ENCODE results near the gene ONECUT2.

Gene ONECUT2

GRCh38 chr18:57432751-57433400 lies 2.3 kb upstream of the ONECUT2 start:
- ATAC-seq (ENCODE audit: insufficient read depth, low read depth) (no peak), DNase-seq (no peak)
- no peak overlapping the region for H3K4me3 ChIP-seq (ENCODE audit: low read depth in 1 of 2, low read length in 2 of 2)
- no peak overlapping the region for H2AFZ ChIP-seq (ENCODE audit: low read depth, low read length)
- no peak overlapping the region for H3K27ac ChIP-seq (ENCODE audit: low read length)
- no peaks in the 10 kb centered on the region for H3K79me2 ChIP-seq (ENCODE audit: insufficient read depth, low read length)
- peaks cover 11% of the 10 kb centered on the region for H3K9me3 ChIP-seq (ENCODE audit: insufficient read depth, low read length, severe bottlenecking)
- H4K20me1 ChIP-seq (ENCODE audit: insufficient read depth, low read length): no peaks in the 10 kb centered on the region; the same call in 1 of the 2 replicates
- no peak overlapping the region for H3K4me2 ChIP-seq (ENCODE audit: insufficient read depth, low read length)
- no peaks in the 10 kb centered on the region for H3K27me3 ChIP-seq (ENCODE audit: insufficient read depth, low read length, poor library complexity)
- no peaks in the 10 kb centered on the region for H3K4me1 ChIP-seq (ENCODE audit: insufficient read depth, low read length)
- TF ChIP-seq EZH2 (IDR thresholded peaks at IDR 0.05; ENCODE audit: borderline replicate concordance, low read depth, low read length, severe bottlenecking) (no peak), CTCF (IDR thresholded peaks at IDR 0.05; ENCODE audit: borderline replicate concordance, extremely low read depth, low read length, poor library complexity, severe bottlenecking) (no peak)
- H3K36me3 ChIP-seq (ENCODE audit: insufficient read depth, low read length): no peaks in the 10 kb centered on the region
- H3K9ac ChIP-seq (ENCODE audit: low read depth, low read length): no peak overlapping the region

- H3K27ac ChIP-seq (ENCODE audit: low read length): no peak overlapping the region
- no peaks in the 10 kb centered on the region for H3K27me3 ChIP-seq (ENCODE audit: insufficient read depth, low read length, poor library complexity)
- no peaks in the 10 kb centered on the region for H3K79me2 ChIP-seq (ENCODE audit: insufficient read depth, low read length)
- H3K4me2 ChIP-seq (ENCODE audit: insufficient read depth, low read length): no peak overlapping the region
- peaks cover 14% of the 10 kb centered on the region for H3K9me3 ChIP-seq (ENCODE audit: insufficient read depth, low read length, severe bottlenecking)
- no peaks in the 10 kb centered on the region for H3K36me3 ChIP-seq (ENCODE audit: insufficient read depth, low read length)
- TF ChIP-seq CTCF (IDR thresholded peaks at IDR 0.05; ENCODE audit: borderline replicate concordance, extremely low read depth, low read length, poor library complexity, severe bottlenecking) (no peak), EZH2 (IDR thresholded peaks at IDR 0.05; ENCODE audit: borderline replicate concordance, low read depth, low read length, severe bottlenecking) (no peak)
- no peaks in the 10 kb centered on the region; the same call in 1 of the 2 replicates for H4K20me1 ChIP-seq (ENCODE audit: insufficient read depth, low read length)
- no peak for DNase-seq
- no peak for ATAC-seq (ENCODE audit: insufficient read depth, low read depth)
- no peak overlapping the region for H3K9ac ChIP-seq (ENCODE audit: low read depth, low read length)
- no peak overlapping the region for H2AFZ ChIP-seq (ENCODE audit: low read depth, low read length)
- no peak overlapping the region for H3K4me3 ChIP-seq (ENCODE audit: low read depth in 1 of 2, low read length in 2 of 2)
- no peaks in the 10 kb centered on the region for H3K4me1 ChIP-seq (ENCODE audit: insufficient read depth, low read length)
Measured at GRCh38 chr18:57433482-57433881, 1.7 kb upstream of the ONECUT2 start.

- H3K27me3 ChIP-seq (ENCODE audit: insufficient read depth, low read length, poor library complexity): no peaks in the 10 kb centered on the region
- H3K4me2 ChIP-seq (ENCODE audit: insufficient read depth, low read length): no peak overlapping the region
- no peaks in the 10 kb centered on the region for H3K36me3 ChIP-seq (ENCODE audit: insufficient read depth, low read length)
- H2AFZ ChIP-seq (ENCODE audit: low read depth, low read length): no peak overlapping the region
- no peak overlapping the region for H3K27ac ChIP-seq (ENCODE audit: low read length)
- ATAC-seq (ENCODE audit: insufficient read depth, low read depth) (no peak), DNase-seq (no peak)
- no peaks in the 10 kb centered on the region for H3K4me1 ChIP-seq (ENCODE audit: insufficient read depth, low read length)
- TF ChIP-seq CTCF (IDR thresholded peaks at IDR 0.05; ENCODE audit: borderline replicate concordance, extremely low read depth, low read length, poor library complexity, severe bottlenecking) (no peak), EZH2 (IDR thresholded peaks at IDR 0.05; ENCODE audit: borderline replicate concordance, low read depth, low read length, severe bottlenecking) (no peak)
- H3K79me2 ChIP-seq (ENCODE audit: insufficient read depth, low read length): no peaks in the 10 kb centered on the region
- no peaks in the 10 kb centered on the region; the same call in 1 of the 2 replicates for H4K20me1 ChIP-seq (ENCODE audit: insufficient read depth, low read length)
- no peak overlapping the region for H3K4me3 ChIP-seq (ENCODE audit: low read depth in 1 of 2, low read length in 2 of 2)
- no peak overlapping the region for H3K9ac ChIP-seq (ENCODE audit: low read depth, low read length)
- peaks cover 14% of the 10 kb centered on the region for H3K9me3 ChIP-seq (ENCODE audit: insufficient read depth, low read length, severe bottlenecking)
Measured at GRCh38 chr18:57433934-57434535, 1.1 kb upstream of the ONECUT2 start.

All from DND-41 (cell line).